ENCODE results near the gene BMERB1. TPM values are rescaled to one million over a fixed set of nuclear protein-coding genes. Genes with fewer than 3 reads are reported as not detected.

Gene BMERB1
- total RNA-seq, 1 donor from 2014 or later, result 3.6 TPM

GRCh38 chr16:15616475-15617165 lies 182.2 kb downstream of the BMERB1 start:
- no peak for ATAC-seq

GRCh38 chr16:15617901-15618300 lies 183.5 kb downstream of the BMERB1 start:
- no peak for ATAC-seq

GRCh38 chr16:15618392-15618791 lies 184.0 kb downstream of the BMERB1 start:
- no peak for ATAC-seq

- no peak for ATAC-seq
Measured at GRCh38 chr16:15620611-15621195, 186.3 kb downstream of the BMERB1 start.

GRCh38 chr16:15621456-15621855 lies 187.1 kb downstream of the BMERB1 start:
- no peak for ATAC-seq

- no peak for ATAC-seq
Measured at GRCh38 chr16:15621889-15622288, 187.5 kb downstream of the BMERB1 start.

GRCh38 chr16:15631730-15632409 lies 197.5 kb downstream of the BMERB1 start:
- ATAC-seq, result no peak

GRCh38 chr16:15635926-15636325 lies 201.5 kb downstream of the BMERB1 start:
- no peak for ATAC-seq

GRCh38 chr16:15636392-15636873 lies 202.0 kb downstream of the BMERB1 start:
- no peak for ATAC-seq

Other genes starting within 250 kb of the BMERB1 start
- gene NPIPA5, start 56.3 kb upstream of the BMERB1 start, total RNA-seq, result 5.1 TPM
- gene MPV17L, start 38.8 kb upstream of the BMERB1 start, total RNA-seq, result 5.6 TPM
- 32.4 TPM for gene MARF1, start 208.6 kb downstream of the BMERB1 start, total RNA-seq
- 42.0 TPM for gene NDE1, start 215.7 kb downstream of the BMERB1 start, total RNA-seq

All from esophagus mucosa (tissue), 1 donor.